ENCODE measurements around the gene UBE2R2. TPM values are rescaled to one million over a fixed set of nuclear protein-coding genes. Genes with fewer than 3 reads are reported as not detected.
A peak's percentile ranks its signal among the peaks of the same experiment; 100 is the strongest.
"Not testable (repeated sequence)": the region's sequence is repeated elsewhere in the genome, so short reads cannot be mapped to it uniquely, and the experiment has no call there.

The UBE2R2 gene
- total and polyA plus RNA-seq, 4 experiments from 2014 or later = 10.8 to 31.4 (median 24.2) TPM

- H3K36me3 Mint-ChIP-seq = no peaks in the 10 kb centered on the region
- peaks cover 7 to 13% of the 10 kb centered on the region in 2 donors for H3K27me3 Mint-ChIP-seq
- no peak overlapping the region for H3K27ac Mint-ChIP-seq
- no peak for DNase-seq
- Histone ChIP-seq H3K27me3 (ENCODE audit: insufficient read depth, low read length) (no peaks in the 10 kb centered on the region), H3K9me3 (ENCODE audit: control insufficient read depth in 1 of 2, low read length in 2 of 2) (no peaks in the 10 kb centered on the region), H3K4me3 (ENCODE audit: low read length in 2 of 2) (no peak overlapping the region), H3K27ac (ENCODE audit: low read depth, low read length) (no peak overlapping the region), H3K36me3 (ENCODE audit: insufficient read depth, low read length) (no peaks in the 10 kb centered on the region), H3K4me1 (ENCODE audit: insufficient read depth, low read length) (no peaks in the 10 kb centered on the region)
- ChIA-PET CTCF (ENCODE audit: partially characterized antibody) (interaction anchor here (0.6 to 1.7 kb wide), 2 partner anchors 12 to 13 kb away, joined by 3 to 5 read pairs; no protein-coding TSS in a partner anchor), POLR2A (ENCODE audit: partially characterized antibody) (no interaction called here)
- H3K4me3 Mint-ChIP-seq = no peak overlapping the region
- intact Hi-C loops (cut with micrococcal nuclease) = no loop called here
- no peaks in the 10 kb centered on the region for H3K9me3 Mint-ChIP-seq
- H3K4me1 Mint-ChIP-seq = no peaks in the 10 kb centered on the region
These were observed 25.8 kb upstream of the UBE2R2 start for GRCh38 chr9:33791117-33791516.

DNA sequence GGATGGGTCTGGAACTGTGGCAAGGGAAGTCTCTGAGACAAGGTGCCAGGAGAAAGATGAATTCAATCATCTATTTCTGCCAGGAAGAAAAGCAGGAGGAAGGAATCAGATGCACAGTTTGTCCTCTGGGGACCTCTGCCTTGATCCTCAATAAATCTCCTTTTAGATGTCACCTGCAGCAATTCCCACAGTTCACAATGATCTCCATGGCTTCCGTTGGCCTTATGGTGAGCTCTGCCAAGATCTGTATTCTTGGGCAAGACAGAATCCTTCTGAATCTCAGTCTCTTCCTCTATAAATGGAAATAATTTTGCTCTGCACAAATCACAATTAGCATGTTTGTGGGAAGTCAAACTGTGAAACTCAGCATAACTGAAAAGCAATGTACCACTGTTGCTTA lies 23.5 kb upstream of the UBE2R2 start:
- H3K27me3 ChIP-seq (ENCODE audit: insufficient read depth, low read length); H3K4me3 Mint-ChIP-seq; H3K9me3 ChIP-seq (ENCODE audit: control insufficient read depth in 1 of 2, low read length in 2 of 2); H3K36me3 Mint-ChIP-seq; H3K27ac ChIP-seq (ENCODE audit: low read depth, low read length); H3K36me3 ChIP-seq (ENCODE audit: insufficient read depth, low read length); H3K9me3 Mint-ChIP-seq; POLR2A ChIA-PET (ENCODE audit: partially characterized antibody); CTCF ChIA-PET (ENCODE audit: partially characterized antibody); H3K4me3 ChIP-seq (ENCODE audit: low read length in 2 of 2); H3K27ac Mint-ChIP-seq; H3K4me1 ChIP-seq (ENCODE audit: insufficient read depth, low read length); H3K4me1 Mint-ChIP-seq; intact Hi-C loops (cut with micrococcal nuclease); DNase-seq: not testable (repeated sequence)
- H3K27me3 Mint-ChIP-seq = peaks cover 10 to 16% of the 10 kb centered on the region in 2 donors

DNA sequence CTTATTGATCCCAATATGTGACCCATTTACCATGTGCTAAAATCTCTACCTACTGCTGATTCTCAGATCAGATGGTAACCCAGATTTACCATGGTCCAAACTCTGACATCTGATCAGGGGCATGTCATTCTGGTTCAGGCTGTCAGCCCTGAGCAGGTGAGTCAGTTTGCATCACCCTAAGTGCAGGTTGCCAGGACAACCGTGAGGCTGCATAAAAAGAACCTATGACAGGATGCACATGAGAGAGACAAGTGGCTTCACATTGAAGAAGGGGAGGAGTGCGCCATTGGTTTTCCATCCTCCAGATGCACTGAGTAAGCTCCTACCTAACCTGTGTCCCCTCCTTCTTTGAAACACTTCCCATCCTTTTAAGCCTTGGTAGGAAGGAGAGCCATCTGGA lies 22.4 kb upstream of the UBE2R2 start:
- H3K4me3 Mint-ChIP-seq = no peak overlapping the region
- H3K4me1 Mint-ChIP-seq = no peaks in the 10 kb centered on the region
- H3K9me3 Mint-ChIP-seq = peaks cover 0 to 3% (median 0%) of the 10 kb centered on the region in 8 donors
- no peak for DNase-seq
- POLR2A ChIA-PET (ENCODE audit: partially characterized antibody) = no interaction called here
- H3K36me3 Mint-ChIP-seq = no peaks in the 10 kb centered on the region
- Histone ChIP-seq H3K27me3 (ENCODE audit: insufficient read depth, low read length) (no peaks in the 10 kb centered on the region), H3K4me1 (ENCODE audit: insufficient read depth, low read length) (no peaks in the 10 kb centered on the region), H3K36me3 (ENCODE audit: insufficient read depth, low read length) (no peaks in the 10 kb centered on the region), H3K9me3 (ENCODE audit: control insufficient read depth in 1 of 2, low read length in 2 of 2) (no peaks in the 10 kb centered on the region), H3K27ac (ENCODE audit: low read depth, low read length) (no peak overlapping the region), H3K4me3 (ENCODE audit: low read length in 2 of 2) (no peak overlapping the region)
- peaks cover 9 to 21% of the 10 kb centered on the region in 2 donors for H3K27me3 Mint-ChIP-seq
- CTCF ChIA-PET (ENCODE audit: partially characterized antibody) = no interaction called here
- intact Hi-C loops (cut with micrococcal nuclease) = no loop called here
- H3K27ac Mint-ChIP-seq = peak overlapping the region in 2 of 7 donors; percentile 10 to 36

- intact Hi-C loops (cut with micrococcal nuclease) = no loop called here
- Mint-ChIP-seq H3K27me3 (peaks cover 11 to 24% of the 10 kb centered on the region in 2 donors), H3K9me3 (peaks cover 0 to 3% (median 0%) of the 10 kb centered on the region in 8 donors), H3K27ac (peak within 1 kb of the TSS in 2 of 7 donors; percentile 10 to 36), H3K4me1 (no peaks in the 10 kb centered on the region), H3K36me3 (no peaks in the 10 kb centered on the region), H3K4me3 (no peak within 1 kb of the TSS)
- Histone ChIP-seq H3K36me3 (ENCODE audit: insufficient read depth, low read length) (no peaks in the 10 kb centered on the region), H3K4me3 (ENCODE audit: low read length in 2 of 2) (no peak within 1 kb of the TSS), H3K27ac (ENCODE audit: low read depth, low read length) (no peak within 1 kb of the TSS), H3K27me3 (ENCODE audit: insufficient read depth, low read length) (no peaks in the 10 kb centered on the region), H3K4me1 (ENCODE audit: insufficient read depth, low read length) (no peaks in the 10 kb centered on the region), H3K9me3 (ENCODE audit: control insufficient read depth in 1 of 2, low read length in 2 of 2) (no peaks in the 10 kb centered on the region)
- ChIA-PET CTCF (ENCODE audit: partially characterized antibody) (no interaction called here), POLR2A (ENCODE audit: partially characterized antibody) (no interaction called here)
- DNase-seq = no peak
These were observed 21.7 kb upstream of the UBE2R2 start, which contains the start of gene PRSS3 for GRCh38 chr9:33795281-33795680. TSS of gene PRSS3 (plus strand) at chr9:33795561. CDS start at chr9:33795574, 13 bp downstream.

DNA sequence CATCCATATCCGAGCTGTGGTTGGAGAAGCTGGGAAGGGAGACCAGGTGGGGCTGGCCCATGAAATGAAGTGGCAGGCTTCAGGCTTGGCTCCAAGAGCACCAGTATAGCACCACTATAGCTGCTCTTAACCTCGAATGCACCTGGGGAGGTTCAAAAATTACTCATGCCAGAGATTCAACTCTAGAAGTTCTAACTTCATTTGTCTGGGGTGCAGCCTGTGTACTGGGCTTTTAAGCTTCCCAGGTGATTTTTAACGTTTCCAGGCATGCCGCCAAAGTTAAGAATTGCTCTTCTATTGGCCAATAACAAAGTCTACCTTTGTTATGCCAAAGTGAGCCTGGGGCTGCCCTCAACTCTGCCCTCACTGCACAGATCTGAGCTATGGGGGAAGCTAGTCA lies 21.1 kb upstream of the UBE2R2 start:
- Histone ChIP-seq H3K27ac (ENCODE audit: low read depth, low read length) (no peak overlapping the region), H3K4me1 (ENCODE audit: insufficient read depth, low read length) (no peaks in the 10 kb centered on the region), H3K27me3 (ENCODE audit: insufficient read depth, low read length) (no peaks in the 10 kb centered on the region), H3K4me3 (ENCODE audit: low read length in 2 of 2) (no peak overlapping the region), H3K36me3 (ENCODE audit: insufficient read depth, low read length) (no peaks in the 10 kb centered on the region), H3K9me3 (ENCODE audit: control insufficient read depth in 1 of 2, low read length in 2 of 2) (no peaks in the 10 kb centered on the region)
- Mint-ChIP-seq H3K36me3 (no peaks in the 10 kb centered on the region), H3K27me3 (peaks cover 11 to 29% of the 10 kb centered on the region in 2 donors), H3K4me1 (no peaks in the 10 kb centered on the region), H3K9me3 (peaks cover 0 to 3% (median 0%) of the 10 kb centered on the region in 8 donors), H3K27ac (no peak overlapping the region), H3K4me3 (no peak overlapping the region)
- ChIA-PET CTCF (ENCODE audit: partially characterized antibody) (no interaction called here), POLR2A (ENCODE audit: partially characterized antibody) (no interaction called here)
- no peak for DNase-seq
- intact Hi-C loops (cut with micrococcal nuclease) = no loop called here

DNA sequence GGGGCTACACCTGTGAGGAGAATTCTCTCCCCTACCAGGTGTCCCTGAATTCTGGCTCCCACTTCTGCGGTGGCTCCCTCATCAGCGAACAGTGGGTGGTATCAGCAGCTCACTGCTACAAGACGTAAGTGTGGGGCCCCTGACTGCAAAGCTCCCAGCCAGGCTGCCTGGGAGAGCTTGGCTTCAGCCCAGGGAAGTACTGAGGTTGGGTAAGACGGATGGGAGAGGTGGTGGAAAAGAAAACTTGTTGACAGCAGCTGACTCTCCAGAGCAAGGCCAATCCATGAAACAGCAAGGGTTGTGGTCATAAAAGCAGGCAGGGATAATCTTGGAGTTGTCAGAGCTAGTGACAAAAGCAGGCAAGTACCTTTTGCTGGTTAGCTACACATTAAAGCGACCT lies 20.3 kb upstream of the UBE2R2 start:
- H3K4me3 Mint-ChIP-seq; H3K27me3 ChIP-seq (ENCODE audit: insufficient read depth, low read length); H3K4me3 ChIP-seq (ENCODE audit: low read length in 2 of 2); H3K36me3 Mint-ChIP-seq; DNase-seq; intact Hi-C loops (cut with micrococcal nuclease); POLR2A ChIA-PET (ENCODE audit: partially characterized antibody); H3K9me3 ChIP-seq (ENCODE audit: control insufficient read depth in 1 of 2, low read length in 2 of 2); H3K4me1 ChIP-seq (ENCODE audit: insufficient read depth, low read length); H3K27ac Mint-ChIP-seq; H3K4me1 Mint-ChIP-seq; H3K9me3 Mint-ChIP-seq; H3K27ac ChIP-seq (ENCODE audit: low read depth, low read length); H3K36me3 ChIP-seq (ENCODE audit: insufficient read depth, low read length): not testable (repeated sequence)
- H3K27me3 Mint-ChIP-seq = peaks cover 11 to 30% of the 10 kb centered on the region in 2 donors
- CTCF ChIA-PET (ENCODE audit: partially characterized antibody) = interaction anchor here (0.7 kb wide), 1 partner anchor 15 kb away, joined by 3 read pairs; no protein-coding TSS in a partner anchor

DNA sequence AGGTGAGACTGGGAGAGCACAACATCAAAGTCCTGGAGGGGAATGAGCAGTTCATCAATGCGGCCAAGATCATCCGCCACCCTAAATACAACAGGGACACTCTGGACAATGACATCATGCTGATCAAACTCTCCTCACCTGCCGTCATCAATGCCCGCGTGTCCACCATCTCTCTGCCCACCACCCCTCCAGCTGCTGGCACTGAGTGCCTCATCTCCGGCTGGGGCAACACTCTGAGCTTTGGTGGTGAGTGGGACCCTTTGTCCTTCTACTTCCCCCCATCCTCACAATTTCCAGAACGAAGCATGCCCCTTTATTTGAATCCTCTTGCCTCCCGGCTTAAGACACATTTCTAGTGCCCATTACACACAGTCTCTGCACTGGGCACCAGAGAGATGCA lies 19.1 kb upstream of the UBE2R2 start:
- no peaks in the 10 kb centered on the region for H3K9me3 ChIP-seq (ENCODE audit: control insufficient read depth in 1 of 2, low read length in 2 of 2)
- no peaks in the 10 kb centered on the region for H3K36me3 ChIP-seq (ENCODE audit: insufficient read depth, low read length)
- H3K4me3 ChIP-seq (ENCODE audit: low read length in 2 of 2) = no peak overlapping the region
- intact Hi-C loops (cut with micrococcal nuclease) = no loop called here
- DNase-seq = no peak
- Mint-ChIP-seq H3K27ac (no peak overlapping the region), H3K27me3 (peaks cover 15 to 33% of the 10 kb centered on the region in 2 donors), H3K4me1 (no peaks in the 10 kb centered on the region), H3K36me3 (no peaks in the 10 kb centered on the region), H3K9me3 (peaks cover 0 to 3% (median 0%) of the 10 kb centered on the region in 8 donors), H3K4me3 (no peak overlapping the region)
- CTCF ChIA-PET (ENCODE audit: partially characterized antibody) = interaction anchor here (0.9 to 1.7 kb wide), 2 partner anchors 16 to 76 kb away, joined by 3 to 4 read pairs; no protein-coding TSS in a partner anchor
- POLR2A ChIA-PET (ENCODE audit: partially characterized antibody) = no interaction called here
- H3K27ac ChIP-seq (ENCODE audit: low read depth, low read length) = no peak overlapping the region
- H3K4me1 ChIP-seq (ENCODE audit: insufficient read depth, low read length) = no peaks in the 10 kb centered on the region
- no peaks in the 10 kb centered on the region for H3K27me3 ChIP-seq (ENCODE audit: insufficient read depth, low read length)

- no peaks in the 10 kb centered on the region for H3K4me1 Mint-ChIP-seq
- Histone ChIP-seq H3K4me1 (ENCODE audit: insufficient read depth, low read length) (no peaks in the 10 kb centered on the region), H3K4me3 (ENCODE audit: low read length in 2 of 2) (no peak overlapping the region), H3K36me3 (ENCODE audit: insufficient read depth, low read length) (no peaks in the 10 kb centered on the region), H3K27me3 (ENCODE audit: insufficient read depth, low read length) (no peaks in the 10 kb centered on the region), H3K27ac (ENCODE audit: low read depth, low read length) (no peak overlapping the region), H3K9me3 (ENCODE audit: control insufficient read depth in 1 of 2, low read length in 2 of 2) (no peaks in the 10 kb centered on the region)
- intact Hi-C loops (cut with micrococcal nuclease) = no loop called here
- no peak overlapping the region for H3K27ac Mint-ChIP-seq
- H3K36me3 Mint-ChIP-seq = no peaks in the 10 kb centered on the region
- H3K27me3 Mint-ChIP-seq = peaks cover 15 to 38% of the 10 kb centered on the region in 2 donors
- DNase-seq = no peak
- CTCF ChIA-PET (ENCODE audit: partially characterized antibody) = interaction anchor here (0.9 to 1.7 kb wide), 2 partner anchors 16 to 76 kb away, joined by 3 to 4 read pairs; no protein-coding TSS in a partner anchor
- POLR2A ChIA-PET (ENCODE audit: partially characterized antibody) = no interaction called here
- peaks cover 0 to 3% (median 0%) of the 10 kb centered on the region in 8 donors for H3K9me3 Mint-ChIP-seq
- H3K4me3 Mint-ChIP-seq = no peak overlapping the region
These were observed 18.4 kb upstream of the UBE2R2 start for GRCh38 chr9:33798545-33798944.
